Lung (tissue), 12 donors: ENCODE results near the gene SRBD1. TPM values are rescaled to one million over a fixed set of nuclear protein-coding genes. Genes with fewer than 3 reads are reported as not detected.

Experiments used
- ATAC-seq: fragments of 200-7000 bp; cut with Tn5 transposase; one replicate; pipeline ENCODE4 v1.9.1; 2020; ENCODE audit warnings: moderate number of reproducible peaks; ENCODE audit not compliant: insufficient read depth, low FRiP score
- DNase-seq, 3 donors: peaks; one replicate each; pipeline ENCODE4 v3.0.0-alpha.2; 2013 to 2017
- H3K27ac ChIP-seq, 2 donors: one replicate each; pipeline ENCODE4 v1.5.1; 2013; ENCODE audit warnings: mild to moderate bottlenecking in 2 of 2, moderate library complexity in 2 of 2, control low read depth in 1 of 2, inconsistent platforms in 1 of 2, low read depth in 1 of 2, low read length in 1 of 2
- H3K27me3 ChIP-seq, 3 donors: one replicate each; pipeline ENCODE4 v1.5.1; 2013; ENCODE audit warnings: low read length in 2 of 3; ENCODE audit not compliant: control insufficient read depth in 3 of 3, insufficient read depth in 3 of 3
- H3K36me3 ChIP-seq, 4 donors: one replicate each; pipeline ENCODE4 v1.5.1; 2013; ENCODE audit warnings: low read length in 4 of 4, mild to moderate bottlenecking in 1 of 4, moderate library complexity in 1 of 4; ENCODE audit not compliant: control insufficient read depth in 4 of 4, insufficient read depth in 4 of 4
- H3K4me1 ChIP-seq, 5 donors: one replicate each; pipeline ENCODE4 v1.5.1; 2013; ENCODE audit warnings: low read length in 5 of 5, mild to moderate bottlenecking in 2 of 5, moderate library complexity in 1 of 5; ENCODE audit not compliant: control insufficient read depth in 5 of 5, insufficient read depth in 5 of 5
- H3K4me3 ChIP-seq: one replicate; pipeline ENCODE4 v1.5.1; 2013; ENCODE audit warnings: mild to moderate bottlenecking, control low read depth, moderate library complexity
- H3K9ac ChIP-seq, 2 donors: one replicate each; pipeline ENCODE4 v1.5.1; 2013; ENCODE audit warnings: low read length in 2 of 2, control low read depth in 1 of 2; ENCODE audit not compliant: insufficient read depth in 1 of 2
- H3K9me3 ChIP-seq, 4 donors: one replicate each; pipeline ENCODE4 v1.5.1; 2013; ENCODE audit warnings: low read length in 3 of 4, mild to moderate bottlenecking in 1 of 4, moderate library complexity in 1 of 4; ENCODE audit not compliant: control insufficient read depth in 4 of 4, insufficient read depth in 3 of 4
- CTCF ChIP-seq: IDR thresholded peaks from 2 replicates; pipeline ENCODE4 v1.5.1; 2012; ENCODE audit warnings: mild to moderate bottlenecking; ENCODE audit errors: control extremely low read depth, extremely low read depth
- WGBS, 2 donors: extraction: QIAGEN DNeasy Blood & Tissue Kit; methylation state at CpG; one replicate each; pipeline ENCODE4 v1.1.7; 2013; 5-methylcytosine and 5-hydroxymethylcytosine counted together
- polyA plus RNA-seq, 2 donors: library from polyadenylated mRNA; stranded (reverse); fragments of 200-250 nt; gene quantifications; one replicate each; pipeline ENCODE4 v1.2.1, GENCODE V29; 2013
- total RNA-seq, 2 donors: library from RNA; depleted of rRNA in 1 of 2; stranded (reverse); fragments of >200 nt in 1 of 2; gene quantifications; one replicate each; pipeline ENCODE4 v1.2.1, GENCODE V29; 2014 to 2021
- donor health status: control.
- donor health status: control.
- donor health status: Bipolar disorder and iron deficiency.
- donor health status: healthy.
- donor health status: DM: yes; HTN: yes; CAD: no.

SRBD1 gene
- total and polyA plus RNA-seq, 4 donors, result 5.6 to 30.6 (median 11.5) TPM

GRCh38 chr2:45571940-45572339 lies 39.1 kb downstream of the SRBD1 start:
- DNase-seq (no peak), ATAC-seq (no peak)
- 99 to 100% methylated on average over 3 of the region's 3 CpGs for WGBS, 2 donors
- Histone ChIP-seq H3K36me3 (peaks cover 2 to 12% (median 5%) of the 10 kb centered on the region in 4 donors), H3K4me1 (peaks cover 0 to 3% (median 0%) of the 10 kb centered on the region in 5 donors), H3K9me3 (no peaks in the 10 kb centered on the region), H3K27ac (no peak overlapping the region), H3K9ac (no peak overlapping the region), H3K4me3 (no peak overlapping the region), H3K27me3 (no peaks in the 10 kb centered on the region)
- no peak for TF ChIP-seq CTCF

GRCh38 chr2:45570671-45571334 lies 40.3 kb downstream of the SRBD1 start:
- H3K27ac ChIP-seq, result no peak overlapping the region
- no peak for TF ChIP-seq CTCF
- WGBS, 2 donors, result 77 to 80% methylated on average over 3 of the region's 3 CpGs
- DNase-seq, result no peak
- peaks cover under 1 to 12% (median 5%) of the 10 kb centered on the region in 4 donors for H3K36me3 ChIP-seq
- peaks cover 0 to 3% (median 0%) of the 10 kb centered on the region in 5 donors for H3K4me1 ChIP-seq
- H3K27me3 ChIP-seq, result no peaks in the 10 kb centered on the region
- H3K4me3 ChIP-seq, result no peak overlapping the region
- no peak overlapping the region for H3K9ac ChIP-seq
- H3K9me3 ChIP-seq, result no peaks in the 10 kb centered on the region
- no peak for ATAC-seq

- H3K9me3 ChIP-seq, result no peaks in the 10 kb centered on the region
- ATAC-seq, result no peak
- H3K4me1 ChIP-seq, result peaks cover 0 to 2% (median 0%) of the 10 kb centered on the region in 5 donors
- no peaks in the 10 kb centered on the region for H3K27me3 ChIP-seq
- no peak for DNase-seq
- no peak overlapping the region for H3K9ac ChIP-seq
- H3K27ac ChIP-seq, result no peak overlapping the region
- TF ChIP-seq CTCF, result no peak
- H3K4me3 ChIP-seq, result no peak overlapping the region
- peaks cover 0 to 9% (median 5%) of the 10 kb centered on the region in 4 donors for H3K36me3 ChIP-seq
These were observed 42.1 kb downstream of the SRBD1 start for GRCh38 chr2:45568935-45569334.
